ENCODE data around the gene GCKR.

DNA sequence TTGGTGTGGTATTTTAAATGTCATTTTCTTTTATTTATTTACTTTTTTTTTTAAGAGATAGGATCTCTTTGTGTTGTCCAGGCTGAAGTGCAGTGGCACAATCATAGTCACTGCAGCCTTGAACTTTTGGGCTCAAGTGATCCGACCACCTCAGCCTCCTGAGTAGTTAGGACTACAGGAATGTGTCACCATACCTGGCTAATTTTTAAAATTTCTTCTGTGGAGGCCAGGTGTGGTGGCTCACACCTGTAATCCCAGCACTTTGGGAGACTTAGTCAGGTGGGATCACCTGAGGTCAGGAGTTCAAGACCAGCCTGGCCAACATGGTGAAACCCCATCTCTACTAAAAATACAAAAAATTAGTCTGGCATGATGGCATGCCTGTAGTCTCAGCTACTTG lies 52.7 kb downstream of the GCKR start:
- TF ChIP-seq, protein P1, sequence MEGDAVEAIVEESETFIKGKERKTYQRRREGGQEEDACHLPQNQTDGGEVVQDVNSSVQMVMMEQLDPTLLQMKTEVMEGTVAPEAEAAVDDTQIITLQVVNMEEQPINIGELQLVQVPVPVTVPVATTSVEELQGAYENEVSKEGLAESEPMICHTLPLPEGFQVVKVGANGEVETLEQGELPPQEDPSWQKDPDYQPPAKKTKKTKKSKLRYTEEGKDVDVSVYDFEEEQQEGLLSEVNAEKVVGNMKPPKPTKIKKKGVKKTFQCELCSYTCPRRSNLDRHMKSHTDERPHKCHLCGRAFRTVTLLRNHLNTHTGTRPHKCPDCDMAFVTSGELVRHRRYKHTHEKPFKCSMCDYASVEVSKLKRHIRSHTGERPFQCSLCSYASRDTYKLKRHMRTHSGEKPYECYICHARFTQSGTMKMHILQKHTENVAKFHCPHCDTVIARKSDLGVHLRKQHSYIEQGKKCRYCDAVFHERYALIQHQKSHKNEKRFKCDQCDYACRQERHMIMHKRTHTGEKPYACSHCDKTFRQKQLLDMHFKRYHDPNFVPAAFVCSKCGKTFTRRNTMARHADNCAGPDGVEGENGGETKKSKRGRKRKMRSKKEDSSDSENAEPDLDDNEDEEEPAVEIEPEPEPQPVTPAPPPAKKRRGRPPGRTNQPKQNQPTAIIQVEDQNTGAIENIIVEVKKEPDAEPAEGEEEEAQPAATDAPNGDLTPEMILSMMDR (IDR thresholded peaks at IDR 0.05), result no peak
- TF ChIP-seq POLR2AphosphoS5 (IDR thresholded peaks at IDR 0.05), result no peak
